GM18858 (cell line): ENCODE results near the gene ZBTB20.
"Not testable (repeated sequence)": the region's sequence is repeated elsewhere in the genome, so short reads cannot be mapped to it uniquely, and the experiment has no call there.

ENCODE experiments used
- ATAC-seq: cut with Tn5 transposase; IDR thresholded peaks from one replicate; pipeline ENCODE4 v1.9.1; 2021; ENCODE audit not compliant: unreplicated experiment

The ZBTB20 gene

GRCh38 chr3:114691871-114692270, 455.2 kb downstream of the ZBTB20 start:
- no peak for ATAC-seq

GRCh38 chr3:114690911-114691310, 456.2 kb downstream of the ZBTB20 start:
- ATAC-seq: no peak

- ATAC-seq: no peak
These were observed 459.9 kb downstream of the ZBTB20 start for GRCh38 chr3:114687151-114687550.

GRCh38 chr3:114686621-114687020, 460.5 kb downstream of the ZBTB20 start:
- ATAC-seq: no peak

- no peak for ATAC-seq
These were observed 461.9 kb downstream of the ZBTB20 start for GRCh38 chr3:114685161-114685560.

- no peak for ATAC-seq
These were observed 466.8 kb downstream of the ZBTB20 start for GRCh38 chr3:114680299-114680698.

- ATAC-seq: not testable (repeated sequence)
These were observed 467.3 kb downstream of the ZBTB20 start for GRCh38 chr3:114679773-114680172.

- ATAC-seq: no peak
These were observed 472.0 kb downstream of the ZBTB20 start for GRCh38 chr3:114675104-114675503.

GRCh38 chr3:114674036-114674435, 473.1 kb downstream of the ZBTB20 start:
- ATAC-seq: no peak

- ATAC-seq: no peak
These were observed 473.6 kb downstream of the ZBTB20 start for GRCh38 chr3:114673481-114673880.

GRCh38 chr3:114672692-114673447, 474.2 kb downstream of the ZBTB20 start:
- no peak for ATAC-seq

- ATAC-seq: no peak
These were observed 475.2 kb downstream of the ZBTB20 start for GRCh38 chr3:114671741-114672510.

- ATAC-seq: no peak
These were observed 477.5 kb downstream of the ZBTB20 start for GRCh38 chr3:114669614-114670013.

GRCh38 chr3:114668099-114668498, 479.0 kb downstream of the ZBTB20 start:
- ATAC-seq: no peak

- no peak for ATAC-seq
These were observed 480.5 kb downstream of the ZBTB20 start for GRCh38 chr3:114666623-114667022.

- ATAC-seq: no peak
These were observed 483.1 kb downstream of the ZBTB20 start for GRCh38 chr3:114664006-114664405.

- no peak for ATAC-seq
These were observed 486.3 kb downstream of the ZBTB20 start for GRCh38 chr3:114660808-114661207.

GRCh38 chr3:114660124-114660523, 487.0 kb downstream of the ZBTB20 start:
- ATAC-seq: no peak

- no peak for ATAC-seq
These were observed 487.7 kb downstream of the ZBTB20 start for GRCh38 chr3:114659109-114660061.

GRCh38 chr3:114651555-114651954, 495.5 kb downstream of the ZBTB20 start:
- ATAC-seq: no peak

- ATAC-seq: no peak
These were observed 496.3 kb downstream of the ZBTB20 start for GRCh38 chr3:114650808-114651207.
